Ishikawa (cell line): Measurements from ENCODE around the gene VSTM2B.

ENCODE experiments used
- EGR1 ChIP-seq: IDR thresholded peaks from 2 replicates; pipeline ENCODE4 v1.6.1; 2012
- EP300 ChIP-seq: IDR thresholded peaks from 2 replicates; pipeline ENCODE4 v1.6.1; 2012; ENCODE audit warnings: borderline replicate concordance
- NFIC ChIP-seq: IDR thresholded peaks from 2 replicates; pipeline ENCODE4 v1.6.1; 2012
- TAF1 ChIP-seq: IDR thresholded peaks from 2 replicates; pipeline ENCODE4 v1.6.1; 2012; ENCODE audit warnings: low read depth, mild to moderate bottlenecking
- YY1 ChIP-seq: IDR thresholded peaks from 2 replicates; pipeline ENCODE4 v1.6.1; 2012; ENCODE audit warnings: low read depth
- TF ChIP-seq, protein P1 (sequence below): IDR thresholded peaks from 2 replicates; pipeline ENCODE4 v1.6.1; 2012; ENCODE audit warnings: low read depth, mild to moderate bottlenecking
- TF ChIP-seq, protein P2 (sequence below): IDR thresholded peaks from 2 replicates; pipeline ENCODE4 v1.6.1; 2012

DNA sequence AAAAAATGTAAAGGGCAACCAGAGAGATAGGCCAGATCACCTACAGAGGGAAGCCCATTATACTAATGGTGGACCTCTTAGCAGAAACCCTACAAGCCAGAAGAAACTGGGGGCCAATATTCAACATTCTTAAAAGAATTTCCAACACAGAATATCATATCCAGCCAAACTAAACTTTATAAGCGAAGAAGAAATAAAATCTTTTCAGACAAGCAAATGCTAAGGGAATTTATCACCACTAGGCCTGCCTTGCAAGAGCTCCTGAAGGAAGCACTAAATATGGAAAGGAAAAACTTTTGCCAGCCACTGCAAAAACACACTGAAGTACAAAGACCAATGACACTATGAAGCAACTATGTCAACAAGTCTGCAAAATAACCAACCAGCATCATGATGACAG is 28.4 kb downstream of the VSTM2B start:
- TF ChIP-seq NFIC (no peak), TAF1 (no peak), YY1 (no peak), EGR1 (no peak), EP300 (no peak)
- TF ChIP-seq, protein P1, sequence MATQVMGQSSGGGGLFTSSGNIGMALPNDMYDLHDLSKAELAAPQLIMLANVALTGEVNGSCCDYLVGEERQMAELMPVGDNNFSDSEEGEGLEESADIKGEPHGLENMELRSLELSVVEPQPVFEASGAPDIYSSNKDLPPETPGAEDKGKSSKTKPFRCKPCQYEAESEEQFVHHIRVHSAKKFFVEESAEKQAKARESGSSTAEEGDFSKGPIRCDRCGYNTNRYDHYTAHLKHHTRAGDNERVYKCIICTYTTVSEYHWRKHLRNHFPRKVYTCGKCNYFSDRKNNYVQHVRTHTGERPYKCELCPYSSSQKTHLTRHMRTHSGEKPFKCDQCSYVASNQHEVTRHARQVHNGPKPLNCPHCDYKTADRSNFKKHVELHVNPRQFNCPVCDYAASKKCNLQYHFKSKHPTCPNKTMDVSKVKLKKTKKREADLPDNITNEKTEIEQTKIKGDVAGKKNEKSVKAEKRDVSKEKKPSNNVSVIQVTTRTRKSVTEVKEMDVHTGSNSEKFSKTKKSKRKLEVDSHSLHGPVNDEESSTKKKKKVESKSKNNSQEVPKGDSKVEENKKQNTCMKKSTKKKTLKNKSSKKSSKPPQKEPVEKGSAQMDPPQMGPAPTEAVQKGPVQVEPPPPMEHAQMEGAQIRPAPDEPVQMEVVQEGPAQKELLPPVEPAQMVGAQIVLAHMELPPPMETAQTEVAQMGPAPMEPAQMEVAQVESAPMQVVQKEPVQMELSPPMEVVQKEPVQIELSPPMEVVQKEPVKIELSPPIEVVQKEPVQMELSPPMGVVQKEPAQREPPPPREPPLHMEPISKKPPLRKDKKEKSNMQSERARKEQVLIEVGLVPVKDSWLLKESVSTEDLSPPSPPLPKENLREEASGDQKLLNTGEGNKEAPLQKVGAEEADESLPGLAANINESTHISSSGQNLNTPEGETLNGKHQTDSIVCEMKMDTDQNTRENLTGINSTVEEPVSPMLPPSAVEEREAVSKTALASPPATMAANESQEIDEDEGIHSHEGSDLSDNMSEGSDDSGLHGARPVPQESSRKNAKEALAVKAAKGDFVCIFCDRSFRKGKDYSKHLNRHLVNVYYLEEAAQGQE = no peak
- TF ChIP-seq, protein P2, sequence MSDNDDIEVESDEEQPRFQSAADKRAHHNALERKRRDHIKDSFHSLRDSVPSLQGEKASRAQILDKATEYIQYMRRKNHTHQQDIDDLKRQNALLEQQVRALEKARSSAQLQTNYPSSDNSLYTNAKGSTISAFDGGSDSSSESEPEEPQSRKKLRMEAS = no peak
